Ishikawa (cell line): Measurements from ENCODE around the gene PTPRD.

ENCODE experiments used
- CREB1 ChIP-seq: IDR thresholded peaks from 2 replicates; pipeline ENCODE4 v1.6.1; 2012; ENCODE audit warnings: low read depth
- EP300 ChIP-seq: IDR thresholded peaks from 2 replicates; pipeline ENCODE4 v1.6.1; 2012; ENCODE audit warnings: borderline replicate concordance
- FOXM1 ChIP-seq: IDR thresholded peaks from 2 replicates; pipeline ENCODE4 v1.6.1; 2012; ENCODE audit warnings: low read depth, borderline replicate concordance
- NFIC ChIP-seq: IDR thresholded peaks from 2 replicates; pipeline ENCODE4 v1.6.1; 2012
- RAD21 ChIP-seq: IDR thresholded peaks from 2 replicates; pipeline ENCODE4 v1.6.1; 2012; ENCODE audit warnings: low read depth
- TAF1 ChIP-seq: IDR thresholded peaks from 2 replicates; pipeline ENCODE4 v1.6.1; 2012; ENCODE audit warnings: low read depth, mild to moderate bottlenecking
- TEAD4 ChIP-seq: IDR thresholded peaks from 2 replicates; pipeline ENCODE4 v1.6.1; 2012
- USF1 ChIP-seq: IDR thresholded peaks from 2 replicates; pipeline ENCODE4 v1.6.1; 2012
- YY1 ChIP-seq: IDR thresholded peaks from 2 replicates; pipeline ENCODE4 v1.6.1; 2012; ENCODE audit warnings: low read depth
- ZBTB7A ChIP-seq: IDR thresholded peaks from 2 replicates; pipeline ENCODE4 v1.6.1; 2012; ENCODE audit warnings: low read depth
- TF ChIP-seq, protein P1 (sequence below): IDR thresholded peaks from 2 replicates; pipeline ENCODE4 v1.6.1; 2012
- TF ChIP-seq, protein P2 (sequence below): IDR thresholded peaks from 2 replicates; pipeline ENCODE4 v1.6.1; 2012; ENCODE audit warnings: low read depth, mild to moderate bottlenecking

DNA sequence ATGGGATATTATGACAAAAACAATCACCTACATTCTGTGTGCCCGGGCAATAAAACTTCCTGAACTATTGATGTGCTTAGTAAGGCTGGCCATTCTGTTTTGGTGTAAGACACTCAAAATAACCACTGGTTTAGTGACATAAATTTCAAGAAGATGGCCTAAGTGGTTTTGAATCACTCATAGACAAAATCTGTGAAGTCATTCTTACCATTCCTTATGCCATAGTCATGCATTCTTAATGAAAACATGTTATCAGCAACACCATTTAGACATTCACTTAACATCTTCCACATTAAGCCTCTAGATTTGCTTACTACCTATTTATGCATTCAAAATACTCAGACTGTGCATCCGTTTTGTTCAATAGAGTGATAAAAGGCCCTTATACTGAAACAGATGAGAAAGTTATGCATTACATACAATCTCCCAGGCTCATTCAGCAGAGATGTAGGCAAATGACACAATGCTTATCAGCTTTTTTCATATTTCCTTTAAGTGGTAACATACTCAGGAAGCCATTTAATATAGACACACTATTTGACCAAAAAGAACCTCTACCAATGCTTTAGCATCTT is 1964.4 kb downstream of the PTPRD start:
- TF ChIP-seq RAD21 (no peak), NFIC (no peak), TEAD4 (no peak), FOXM1 (no peak), EP300 (no peak), USF1 (no peak), TAF1 (no peak), ZBTB7A (no peak), CREB1 (no peak), YY1 (no peak)
- TF ChIP-seq, protein P1, sequence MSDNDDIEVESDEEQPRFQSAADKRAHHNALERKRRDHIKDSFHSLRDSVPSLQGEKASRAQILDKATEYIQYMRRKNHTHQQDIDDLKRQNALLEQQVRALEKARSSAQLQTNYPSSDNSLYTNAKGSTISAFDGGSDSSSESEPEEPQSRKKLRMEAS = no peak
- TF ChIP-seq, protein P2, sequence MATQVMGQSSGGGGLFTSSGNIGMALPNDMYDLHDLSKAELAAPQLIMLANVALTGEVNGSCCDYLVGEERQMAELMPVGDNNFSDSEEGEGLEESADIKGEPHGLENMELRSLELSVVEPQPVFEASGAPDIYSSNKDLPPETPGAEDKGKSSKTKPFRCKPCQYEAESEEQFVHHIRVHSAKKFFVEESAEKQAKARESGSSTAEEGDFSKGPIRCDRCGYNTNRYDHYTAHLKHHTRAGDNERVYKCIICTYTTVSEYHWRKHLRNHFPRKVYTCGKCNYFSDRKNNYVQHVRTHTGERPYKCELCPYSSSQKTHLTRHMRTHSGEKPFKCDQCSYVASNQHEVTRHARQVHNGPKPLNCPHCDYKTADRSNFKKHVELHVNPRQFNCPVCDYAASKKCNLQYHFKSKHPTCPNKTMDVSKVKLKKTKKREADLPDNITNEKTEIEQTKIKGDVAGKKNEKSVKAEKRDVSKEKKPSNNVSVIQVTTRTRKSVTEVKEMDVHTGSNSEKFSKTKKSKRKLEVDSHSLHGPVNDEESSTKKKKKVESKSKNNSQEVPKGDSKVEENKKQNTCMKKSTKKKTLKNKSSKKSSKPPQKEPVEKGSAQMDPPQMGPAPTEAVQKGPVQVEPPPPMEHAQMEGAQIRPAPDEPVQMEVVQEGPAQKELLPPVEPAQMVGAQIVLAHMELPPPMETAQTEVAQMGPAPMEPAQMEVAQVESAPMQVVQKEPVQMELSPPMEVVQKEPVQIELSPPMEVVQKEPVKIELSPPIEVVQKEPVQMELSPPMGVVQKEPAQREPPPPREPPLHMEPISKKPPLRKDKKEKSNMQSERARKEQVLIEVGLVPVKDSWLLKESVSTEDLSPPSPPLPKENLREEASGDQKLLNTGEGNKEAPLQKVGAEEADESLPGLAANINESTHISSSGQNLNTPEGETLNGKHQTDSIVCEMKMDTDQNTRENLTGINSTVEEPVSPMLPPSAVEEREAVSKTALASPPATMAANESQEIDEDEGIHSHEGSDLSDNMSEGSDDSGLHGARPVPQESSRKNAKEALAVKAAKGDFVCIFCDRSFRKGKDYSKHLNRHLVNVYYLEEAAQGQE = no peak
